ENCODE measurements around the gene TRAPPC12.
A peak's percentile ranks its signal among the peaks of the same experiment; 100 is the strongest.

The TRAPPC12 gene

DNA sequence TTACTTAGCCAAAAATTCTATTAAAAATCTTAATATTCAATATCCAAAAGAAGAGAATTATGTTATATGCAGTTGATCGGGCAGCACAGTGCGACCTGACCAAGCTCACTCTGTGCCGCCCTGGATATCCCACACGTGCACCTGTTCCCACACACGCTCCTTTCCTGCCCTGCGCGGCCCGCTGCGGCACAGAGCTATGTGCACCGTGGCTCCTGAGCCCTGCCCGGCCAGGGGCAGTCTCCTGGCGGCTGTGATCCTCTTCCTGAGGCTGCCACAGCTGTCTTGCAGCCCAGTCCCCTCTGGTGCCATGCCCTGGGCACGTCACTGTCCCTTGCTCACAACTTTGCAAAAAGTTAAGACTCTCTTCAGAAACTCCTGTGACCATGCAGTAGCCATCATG lies 29.3 kb downstream of the TRAPPC12 start:
- DNase-seq (ENCODE audit: low read depth in 2 of 2): no peak

DNA sequence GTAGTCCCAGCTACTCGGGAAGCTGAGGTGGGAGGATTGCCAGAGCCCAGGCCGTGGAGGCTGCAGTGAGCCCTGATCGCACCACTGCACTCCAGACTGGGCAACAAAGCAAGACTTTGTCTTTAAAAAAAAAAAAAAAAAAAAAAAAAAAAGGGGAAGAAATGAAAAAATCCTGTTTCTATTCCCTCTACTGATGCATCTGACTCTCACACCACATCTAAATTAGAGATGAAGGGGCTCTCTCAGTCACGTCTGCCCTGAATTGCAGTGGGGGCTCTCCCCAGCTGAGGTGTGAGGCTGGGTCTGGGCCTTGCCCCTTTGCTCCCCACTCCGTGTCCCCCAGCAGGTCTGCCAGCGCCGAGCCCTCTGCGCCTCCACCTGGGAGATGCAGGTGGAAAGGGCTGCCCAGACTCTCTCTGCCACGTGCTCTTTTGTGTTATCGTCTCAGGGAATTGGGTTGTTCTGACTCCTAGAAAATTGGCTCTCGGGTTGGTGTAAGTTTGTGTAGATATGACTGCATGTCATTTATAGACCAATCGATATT lies 30.2 kb downstream of the TRAPPC12 start:
- DNase-seq (ENCODE audit: low read depth in 2 of 2): no peak

DNA sequence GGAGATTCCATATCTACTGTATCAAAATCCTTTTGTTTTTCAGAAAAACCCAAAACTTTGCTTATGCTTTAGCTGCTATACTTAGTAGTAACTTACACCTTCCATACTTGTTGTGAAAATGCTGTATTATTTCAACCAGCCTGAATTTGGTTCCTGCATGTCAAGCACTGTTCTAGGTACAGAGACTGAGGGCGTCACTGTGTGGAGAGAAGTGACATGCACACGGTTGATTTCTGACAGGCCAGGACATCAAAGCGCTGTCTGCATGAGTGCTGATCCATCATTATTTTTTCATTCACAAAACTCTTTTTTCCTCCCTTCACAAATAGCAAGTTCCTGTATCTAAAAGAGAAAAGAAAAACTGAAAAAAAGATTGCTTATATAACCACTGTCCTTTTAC lies 31.6 kb downstream of the TRAPPC12 start:
- DNase-seq (ENCODE audit: low read depth in 2 of 2): no peak

GRCh38 chr2:3413697-3414096 lies 34.2 kb downstream of the TRAPPC12 start:
- no peak for DNase-seq (ENCODE audit: low read depth in 2 of 2)

DNA sequence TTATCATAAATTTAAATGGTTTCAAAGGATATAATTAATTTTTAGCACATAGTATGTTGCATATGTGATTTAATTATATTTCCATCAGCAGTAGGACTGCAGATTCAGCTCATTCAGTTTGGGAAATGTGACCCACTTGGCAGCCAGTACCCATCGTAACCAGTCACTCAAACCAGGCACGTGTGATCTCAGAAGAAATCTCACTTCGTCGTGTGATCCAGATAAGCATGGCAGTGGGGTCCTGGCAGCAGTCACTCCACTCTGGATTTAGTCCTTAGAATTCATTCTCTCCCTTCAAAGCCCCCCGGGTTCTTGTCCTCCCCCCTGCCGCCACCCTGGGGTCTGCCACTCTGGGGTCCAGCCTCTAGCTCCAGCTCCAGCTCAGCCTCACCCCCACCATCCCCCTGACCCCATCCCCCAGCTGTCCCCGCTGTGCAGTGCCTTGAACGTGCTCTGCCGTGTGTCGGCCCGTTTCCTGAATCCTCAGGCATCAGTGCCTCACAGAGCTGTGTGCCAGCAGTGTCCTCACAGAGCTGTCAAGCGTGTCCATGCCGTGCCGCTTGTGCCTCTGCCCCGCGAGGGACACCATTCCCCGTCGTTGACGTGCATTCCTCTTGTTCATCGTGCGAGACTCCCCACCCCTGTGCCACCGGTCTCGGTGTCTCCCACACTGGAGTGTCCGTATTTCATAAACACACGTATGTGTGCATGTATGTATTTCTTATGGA lies 34.8 kb downstream of the TRAPPC12 start:
- DNase-seq (ENCODE audit: low read depth in 2 of 2): no peak

GRCh38 chr2:3418766-3419404 lies 39.4 kb downstream of the TRAPPC12 start:
- no peak for DNase-seq (ENCODE audit: low read depth in 2 of 2)

DNA sequence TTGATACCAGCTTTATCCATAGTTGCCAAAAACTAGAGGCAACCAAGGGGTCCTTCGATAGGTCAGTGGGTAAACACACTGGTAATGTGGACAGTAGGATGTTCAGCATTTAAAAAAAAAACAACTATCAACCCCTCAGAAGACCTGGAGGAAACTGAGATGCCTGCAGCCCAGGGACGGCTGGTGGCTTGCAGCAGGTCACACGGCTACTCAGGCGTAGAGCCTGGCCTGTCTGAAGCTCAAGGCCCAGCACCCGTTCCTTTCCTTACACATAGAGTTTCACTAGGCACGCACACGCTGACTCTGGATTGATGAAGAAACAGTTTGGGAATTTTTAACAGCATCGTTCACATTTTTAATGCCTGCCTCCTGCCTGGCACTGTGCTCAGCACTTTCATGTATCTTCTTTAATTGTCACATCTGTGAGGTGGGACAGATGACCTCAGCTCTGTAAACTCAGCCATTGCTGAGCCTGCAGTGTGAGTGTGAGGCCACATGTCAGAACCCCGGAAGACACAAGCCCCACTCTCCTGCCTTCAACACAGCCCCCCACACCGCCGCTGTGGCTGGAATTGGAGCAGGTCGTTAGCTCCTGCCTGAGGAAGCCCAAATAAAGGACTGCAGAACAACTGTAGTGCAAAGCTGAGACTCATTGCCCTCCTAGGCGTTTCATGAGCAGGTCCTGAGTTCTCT lies 40.7 kb downstream of the TRAPPC12 start:
- DNase-seq (ENCODE audit: low read depth in 2 of 2): no peak

GRCh38 chr2:3420769-3421397 lies 41.4 kb downstream of the TRAPPC12 start:
- DNase-seq (ENCODE audit: low read depth in 2 of 2): no peak

DNA sequence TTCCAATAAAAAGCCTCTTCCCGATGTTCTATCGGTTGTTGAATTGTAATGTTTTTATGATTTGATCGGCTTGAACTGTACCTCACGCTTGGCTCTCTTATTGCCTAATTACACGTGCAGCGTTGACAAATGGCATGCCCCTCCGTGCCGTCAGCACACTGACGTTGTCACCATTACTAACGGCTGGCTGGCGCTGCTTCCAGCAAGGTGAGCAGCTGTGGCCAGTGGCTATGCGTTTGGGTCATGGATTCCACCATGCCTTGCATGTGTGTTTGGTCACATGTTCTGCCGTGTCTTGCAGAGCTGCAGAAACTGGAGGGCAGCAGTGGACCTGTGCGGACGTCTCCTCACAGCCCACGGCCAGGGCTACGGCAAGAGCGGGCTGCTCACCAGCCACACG lies 42.1 kb downstream of the TRAPPC12 start:
- no peak for DNase-seq (ENCODE audit: low read depth in 2 of 2)

- DNase-seq (ENCODE audit: low read depth in 2 of 2): no peak
Measured at GRCh38 chr2:3422161-3422779, 42.8 kb downstream of the TRAPPC12 start.

DNA sequence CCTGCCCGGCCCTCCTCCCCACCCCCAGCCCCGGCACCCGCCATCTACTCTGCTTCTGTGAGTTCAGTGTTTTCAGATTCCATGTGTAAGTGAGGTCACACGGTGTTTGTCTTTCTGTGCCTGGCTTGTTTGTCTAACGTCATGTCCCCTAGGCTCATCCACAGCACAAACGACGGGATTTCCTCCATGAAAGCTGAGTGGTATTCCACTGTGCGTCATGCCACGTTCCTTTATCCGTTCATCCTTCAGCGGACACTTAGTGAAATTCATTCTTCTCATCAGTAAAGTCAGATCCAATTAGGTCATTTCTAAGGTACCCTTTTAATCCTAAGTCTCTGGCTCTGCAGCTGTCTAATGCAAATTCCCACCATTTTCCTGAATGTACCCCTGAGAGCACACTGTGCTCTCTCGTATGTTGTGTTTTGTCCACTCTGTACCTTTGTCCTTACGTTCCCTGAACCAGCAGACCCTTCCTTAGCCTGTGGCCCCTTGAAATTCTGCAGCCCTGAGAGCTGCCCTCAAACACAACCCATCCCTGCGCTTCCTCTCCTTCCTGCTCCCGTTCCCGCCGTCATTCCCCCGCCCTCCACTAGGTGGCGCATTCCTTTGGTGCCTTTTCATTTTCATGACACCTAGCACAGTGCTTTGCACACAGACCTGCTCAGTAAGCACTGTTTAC lies 44.1 kb downstream of the TRAPPC12 start:
- peak; percentile 42 to 65 for DNase-seq (ENCODE audit: low read depth in 2 of 2)

- DNase-seq (ENCODE audit: low read depth in 2 of 2): no peak
Measured at GRCh38 chr2:3424171-3424795, 44.8 kb downstream of the TRAPPC12 start.

GRCh38 chr2:3426615-3427014 lies 47.1 kb downstream of the TRAPPC12 start:
- DNase-seq (ENCODE audit: low read depth in 2 of 2): no peak

DNA sequence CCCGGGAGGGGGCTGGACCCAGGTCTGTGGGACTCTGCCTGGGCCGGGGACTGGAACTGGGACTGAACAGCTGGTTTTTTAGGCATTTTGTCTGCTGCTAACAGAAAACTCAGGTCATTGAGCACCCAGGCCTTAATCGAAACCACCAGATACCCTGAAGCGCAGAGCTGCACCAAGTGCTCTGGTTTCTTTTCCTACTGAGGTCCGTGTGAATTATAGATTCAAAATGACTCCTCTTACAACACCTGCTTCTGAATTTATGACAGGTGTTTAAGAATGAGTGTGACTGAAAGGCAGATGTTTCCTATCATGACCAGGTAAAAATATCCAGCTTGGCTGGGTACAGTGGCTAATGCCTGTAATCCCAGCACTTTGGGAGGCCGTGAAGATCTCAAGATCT lies 47.8 kb downstream of the TRAPPC12 start:
- DNase-seq (ENCODE audit: low read depth in 2 of 2): no peak

DNA sequence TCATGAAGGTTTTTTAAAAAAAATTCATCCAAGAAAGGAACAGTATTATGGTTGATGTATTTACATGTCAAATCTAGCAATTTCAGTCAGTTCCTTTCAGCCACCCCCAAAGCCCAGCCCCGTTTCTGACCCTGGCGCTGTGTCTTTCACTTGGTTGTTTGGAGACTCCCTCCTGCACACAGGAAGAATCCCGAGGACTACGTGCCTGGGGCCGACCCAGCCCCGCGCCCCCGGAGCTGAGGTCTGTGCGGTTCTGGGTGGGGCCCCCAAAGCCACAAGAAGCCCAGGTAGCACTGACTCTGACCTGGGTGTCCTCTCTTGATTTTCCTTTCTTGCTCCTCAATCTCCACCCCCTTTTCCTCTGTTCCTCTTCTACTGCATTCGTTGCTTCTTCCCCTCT lies 49.1 kb downstream of the TRAPPC12 start:
- no peak for DNase-seq (ENCODE audit: low read depth in 2 of 2)

DNA sequence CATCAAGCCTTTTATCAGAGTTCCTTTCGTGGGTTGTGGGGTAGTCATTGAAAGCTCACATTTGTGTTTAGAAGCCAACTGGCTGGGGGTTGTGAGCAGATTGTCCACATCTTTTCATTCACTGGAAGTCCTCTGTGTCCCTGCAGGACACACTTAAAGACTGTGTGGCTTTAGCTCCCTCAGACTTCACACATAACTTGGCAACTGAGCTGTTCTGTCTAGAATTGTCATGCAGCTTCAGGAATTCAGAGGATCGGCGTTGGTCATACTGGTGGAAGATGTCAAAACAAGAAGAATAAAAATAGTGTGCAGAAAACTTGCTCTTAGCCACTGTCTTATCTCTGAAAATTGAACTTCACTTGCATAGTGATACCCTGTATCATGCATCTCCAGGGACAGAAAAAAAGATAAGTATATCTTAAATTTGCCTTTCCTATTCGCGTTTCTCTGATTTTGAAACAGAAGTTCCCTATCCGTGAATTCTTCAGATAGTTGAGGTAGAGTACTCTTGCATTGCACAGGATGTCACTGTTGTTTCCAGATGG lies 49.6 kb downstream of the TRAPPC12 start:
- DNase-seq (ENCODE audit: low read depth in 2 of 2): no peak

DNA sequence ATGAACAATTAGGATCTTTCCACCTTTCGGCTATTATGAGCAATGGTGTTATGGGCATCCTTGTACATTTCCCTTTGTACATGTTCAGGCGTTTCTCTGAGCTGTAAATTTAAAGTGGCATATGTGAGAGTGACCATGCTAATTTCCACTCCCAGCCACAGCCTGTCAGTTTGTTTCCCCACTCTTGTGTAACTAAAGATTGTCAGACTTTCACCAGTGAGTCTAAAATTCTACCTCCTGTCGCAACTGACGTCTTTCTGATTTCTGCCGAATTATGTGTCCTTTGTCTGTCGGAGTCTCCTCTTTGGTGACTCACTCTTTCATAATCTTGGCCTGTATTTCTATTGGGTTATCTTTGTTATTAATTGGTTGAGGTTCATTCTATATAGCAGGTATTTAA lies 50.7 kb downstream of the TRAPPC12 start:
- DNase-seq (ENCODE audit: low read depth in 2 of 2): no peak

GRCh38 chr2:3430740-3431490 lies 51.4 kb downstream of the TRAPPC12 start:
- DNase-seq (ENCODE audit: low read depth in 2 of 2): no peak

GRCh38 chr2:3432067-3432466 lies 52.6 kb downstream of the TRAPPC12 start:
- DNase-seq (ENCODE audit: low read depth in 2 of 2): no peak
